ENCODE data around the gene TMEM156.

The TMEM156 gene

GRCh38 chr4:38924353-38924752 lies 107.9 kb downstream of the TMEM156 start:
- no peak for DNase-seq (ENCODE audit: low spot score)

- no peak for DNase-seq (ENCODE audit: low spot score)
Observed at GRCh38 chr4:38923746-38924145, 108.5 kb downstream of the TMEM156 start.

GRCh38 chr4:38921151-38921550 lies 111.1 kb downstream of the TMEM156 start:
- no peak for DNase-seq (ENCODE audit: low spot score)

- no peak for DNase-seq (ENCODE audit: low spot score)
Observed at GRCh38 chr4:38920677-38921076, 111.5 kb downstream of the TMEM156 start.

GRCh38 chr4:38920186-38920585 lies 112.0 kb downstream of the TMEM156 start:
- no peak for DNase-seq (ENCODE audit: low spot score)

- no peak for DNase-seq (ENCODE audit: low spot score)
Observed at GRCh38 chr4:38919494-38919893, 112.7 kb downstream of the TMEM156 start.

- no peak for DNase-seq (ENCODE audit: low spot score)
Observed at GRCh38 chr4:38917481-38918025, 114.7 kb downstream of the TMEM156 start.

Data from Ammon's horn (tissue), 1 donor.